Measurements from ENCODE around the gene EEF1G.

The EEF1G gene

GRCh38 chr11:62591448-62592145, 17.9 kb upstream of the EEF1G start, which contains the start of gene TUT1 (continued):
- TF ChIP-seq ZNF624 (tag by site-specific recombination; IDR thresholded peaks at IDR 0.05) (no peak), ZNF138 (tag by site-specific recombination; IDR thresholded peaks at IDR 0.05; ENCODE audit: borderline replicate concordance) (no peak), ZIC2 (tag by site-specific recombination; IDR thresholded peaks at IDR 0.05) (no peak), ZNF24 (tag by site-specific recombination; IDR thresholded peaks at IDR 0.05) (peak; percentile 90), ZNF707 (tag by site-specific recombination; IDR thresholded peaks at IDR 0.05) (no peak), ZNF433 (tag by site-specific recombination; IDR thresholded peaks at IDR 0.05; ENCODE audit: low read depth) (no peak), MEIS1 (CRISPR knock-in tag; IDR thresholded peaks at IDR 0.05; ENCODE audit: borderline replicate concordance) (no peak), ZNF664 (tag by site-specific recombination; IDR thresholded peaks at IDR 0.05) (peak; percentile 40; the same call in 1 of the 2 replicates), ZNF843 (tag by site-specific recombination; IDR thresholded peaks at IDR 0.05) (peak; percentile 73; the same call in 1 of the 2 replicates), ZFP3 (tag by site-specific recombination; IDR thresholded peaks at IDR 0.05; ENCODE audit: low read depth) (no peak), ZNF449 (tag by site-specific recombination; IDR thresholded peaks at IDR 0.05) (no peak), ZNF423 (tag by site-specific recombination; IDR thresholded peaks at IDR 0.05) (no peak), ZNF600 (tag by site-specific recombination; IDR thresholded peaks at IDR 0.05) (peak; percentile 97), MZF1 (tag by site-specific recombination; IDR thresholded peaks at IDR 0.05; ENCODE audit: borderline replicate concordance) (no peak), ZNF558 (tag by site-specific recombination; IDR thresholded peaks at IDR 0.05) (peak; percentile 59; the same call in 1 of the 2 replicates), ZNF391 (tag by site-specific recombination; IDR thresholded peaks at IDR 0.05; ENCODE audit: borderline replicate concordance, low read depth) (peak; percentile 85; the same call in 1 of the 2 replicates), ZNF202 (tag by site-specific recombination; IDR thresholded peaks at IDR 0.05; ENCODE audit: borderline replicate concordance) (no peak), ZFP69B (tag by site-specific recombination; IDR thresholded peaks at IDR 0.05) (peak; percentile 85), ZNF280D (tag by site-specific recombination; IDR thresholded peaks at IDR 0.05) (0 out of 2 replicates have a peak, but pooled peaks have one; percentile 58), ZNF704 (tag by site-specific recombination; IDR thresholded peaks at IDR 0.05) (no peak), ZNF623 (tag by site-specific recombination; IDR thresholded peaks at IDR 0.05) (no peak), ZNF341 (tag by site-specific recombination; IDR thresholded peaks at IDR 0.05; ENCODE audit: low read depth) (peak; percentile 91), ZNF561 (tag by site-specific recombination; IDR thresholded peaks at IDR 0.05; ENCODE audit: borderline replicate concordance) (no peak), ZNF426 (tag by site-specific recombination; IDR thresholded peaks at IDR 0.05) (no peak), ZNF548 (tag by site-specific recombination; IDR thresholded peaks at IDR 0.05) (no peak), ZSCAN23 (tag by site-specific recombination; IDR thresholded peaks at IDR 0.05) (peak; percentile 45; the same call in 1 of the 2 replicates), ZNF274 (IDR thresholded peaks at IDR 0.05; ENCODE audit: low read length) (no peak), ZNF274 (tag by site-specific recombination; IDR thresholded peaks at IDR 0.05; ENCODE audit: borderline replicate concordance) (no peak), ZBTB49 (tag by site-specific recombination; IDR thresholded peaks at IDR 0.05; ENCODE audit: low read depth) (no peak), ZNF571 (tag by site-specific recombination; IDR thresholded peaks at IDR 0.05) (no peak), ZNF747 (tag by site-specific recombination; IDR thresholded peaks at IDR 0.05) (no peak)
